Mesothelial cell of epicardium (in vitro differentiated cells): Measurements from ENCODE around the gene ZNF280B. TPM values are rescaled to one million over a fixed set of nuclear protein-coding genes. Genes with fewer than 3 reads are reported as not detected.

Experiments used
- DNase-seq, 2 experiments: peaks; one replicate each; pipeline ENCODE4 v3.0.0; 2021; ENCODE audit warnings: low spot score in 2 of 2; ENCODE audit not compliant: unreplicated experiment in 2 of 2
- H3K27ac Mint-ChIP-seq: 2 replicates; pipeline ENCODE4 v1.8.0; 2021; ENCODE audit warnings: mixed read lengths
- H3K27me3 Mint-ChIP-seq: 2 replicates; pipeline ENCODE4 v1.8.0; 2021; ENCODE audit warnings: low read depth, mixed read lengths
- H3K36me3 Mint-ChIP-seq: 2 replicates; pipeline ENCODE4 v1.8.0; 2021; ENCODE audit warnings: mixed read lengths
- H3K4me1 Mint-ChIP-seq: 2 replicates; pipeline ENCODE4 v1.8.0; 2021; ENCODE audit warnings: mixed read lengths
- H3K4me3 Mint-ChIP-seq: 2 replicates; pipeline ENCODE4 v1.8.0; 2021; ENCODE audit warnings: mild to moderate bottlenecking, moderate library complexity, mixed read lengths
- H3K9me3 Mint-ChIP-seq: 2 replicates; pipeline ENCODE4 v1.8.0; 2021; ENCODE audit warnings: mixed read lengths
- total RNA-seq: library from RNA; stranded (reverse); gene quantifications from 3 replicates; pipeline ENCODE4 v1.2.1, GENCODE V29; 2021
- TF ChIP-seq, protein P1 (sequence below): fragments of 200-600 bp; sonication (generic); IDR thresholded peaks from one replicate; pipeline ENCODE4 v1.5.0; 2021; ENCODE audit warnings: antibody characterized with exemption; ENCODE audit not compliant: unreplicated experiment

The ZNF280B gene
- total RNA-seq, 1 donor from 2014 or later: 6.4 TPM

DNA sequence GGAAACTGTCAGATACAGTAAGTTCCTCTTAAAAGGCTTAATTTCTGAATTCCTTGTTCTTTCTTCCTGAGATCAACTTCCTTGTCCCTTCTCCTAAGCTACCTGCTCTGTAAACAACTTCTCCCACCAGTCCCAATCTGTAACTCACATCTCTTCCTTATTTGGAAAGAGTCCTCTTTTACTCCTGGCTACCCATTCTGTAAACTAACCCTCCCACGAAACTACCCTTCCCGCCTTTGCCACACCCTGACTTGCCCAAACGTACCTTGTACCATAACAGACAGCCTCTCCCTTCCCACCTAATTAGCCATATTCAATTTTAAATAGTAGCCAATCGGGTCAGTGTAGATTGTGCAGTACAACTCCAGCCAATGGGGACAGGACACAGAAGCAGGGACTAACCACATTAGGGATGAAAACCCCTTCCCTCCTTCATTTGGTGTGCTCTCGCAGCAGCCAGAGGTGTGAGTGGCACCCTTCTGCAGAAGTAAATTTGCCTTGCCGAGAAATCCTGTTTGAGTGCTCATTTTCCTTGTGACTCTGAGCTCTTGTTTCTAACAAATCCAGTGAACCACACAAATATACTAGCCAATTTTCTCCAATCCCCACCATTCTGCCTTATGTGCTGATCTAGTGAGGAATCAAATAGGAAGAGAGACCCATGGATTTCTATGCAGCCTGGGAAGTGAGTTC lies 49.5 kb downstream of the ZNF280B start:
- H3K27ac Mint-ChIP-seq: no peak overlapping the region
- no peak for DNase-seq
- peaks cover 55% of the 10 kb centered on the region for H3K27me3 Mint-ChIP-seq
- no peaks in the 10 kb centered on the region for H3K4me1 Mint-ChIP-seq
- peaks cover 35% of the 10 kb centered on the region for H3K9me3 Mint-ChIP-seq
- peaks cover 2% of the 10 kb centered on the region for H3K36me3 Mint-ChIP-seq
- H3K4me3 Mint-ChIP-seq: no peak overlapping the region
- TF ChIP-seq, protein P1, sequence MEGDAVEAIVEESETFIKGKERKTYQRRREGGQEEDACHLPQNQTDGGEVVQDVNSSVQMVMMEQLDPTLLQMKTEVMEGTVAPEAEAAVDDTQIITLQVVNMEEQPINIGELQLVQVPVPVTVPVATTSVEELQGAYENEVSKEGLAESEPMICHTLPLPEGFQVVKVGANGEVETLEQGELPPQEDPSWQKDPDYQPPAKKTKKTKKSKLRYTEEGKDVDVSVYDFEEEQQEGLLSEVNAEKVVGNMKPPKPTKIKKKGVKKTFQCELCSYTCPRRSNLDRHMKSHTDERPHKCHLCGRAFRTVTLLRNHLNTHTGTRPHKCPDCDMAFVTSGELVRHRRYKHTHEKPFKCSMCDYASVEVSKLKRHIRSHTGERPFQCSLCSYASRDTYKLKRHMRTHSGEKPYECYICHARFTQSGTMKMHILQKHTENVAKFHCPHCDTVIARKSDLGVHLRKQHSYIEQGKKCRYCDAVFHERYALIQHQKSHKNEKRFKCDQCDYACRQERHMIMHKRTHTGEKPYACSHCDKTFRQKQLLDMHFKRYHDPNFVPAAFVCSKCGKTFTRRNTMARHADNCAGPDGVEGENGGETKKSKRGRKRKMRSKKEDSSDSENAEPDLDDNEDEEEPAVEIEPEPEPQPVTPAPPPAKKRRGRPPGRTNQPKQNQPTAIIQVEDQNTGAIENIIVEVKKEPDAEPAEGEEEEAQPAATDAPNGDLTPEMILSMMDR: no peak

DNA sequence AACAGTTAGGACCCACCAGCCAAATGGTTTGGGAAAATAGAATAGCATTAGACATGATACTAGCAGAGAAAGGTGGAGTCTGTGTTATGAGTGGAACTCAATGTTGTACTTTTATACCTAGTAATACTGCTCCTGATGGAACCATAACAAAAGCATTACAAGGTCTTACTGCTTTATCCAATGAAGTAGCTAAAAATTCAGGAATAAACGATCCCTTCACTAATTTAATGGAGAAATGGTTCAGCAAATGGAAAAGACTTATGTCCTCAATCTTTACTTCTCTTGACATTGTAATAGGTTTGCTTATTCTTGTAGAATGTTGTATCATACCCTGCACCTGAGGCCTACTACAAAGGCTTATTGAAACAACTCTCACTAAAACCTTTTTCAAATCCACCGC lies 50.2 kb downstream of the ZNF280B start:
- no peak overlapping the region for H3K27ac Mint-ChIP-seq
- H3K27me3 Mint-ChIP-seq: peaks cover 53% of the 10 kb centered on the region
- peaks cover 39% of the 10 kb centered on the region for H3K9me3 Mint-ChIP-seq
- TF ChIP-seq, protein P1: no peak
- no peak for DNase-seq
- peaks cover 2% of the 10 kb centered on the region for H3K36me3 Mint-ChIP-seq
- no peak overlapping the region for H3K4me3 Mint-ChIP-seq
- H3K4me1 Mint-ChIP-seq: no peaks in the 10 kb centered on the region

DNA sequence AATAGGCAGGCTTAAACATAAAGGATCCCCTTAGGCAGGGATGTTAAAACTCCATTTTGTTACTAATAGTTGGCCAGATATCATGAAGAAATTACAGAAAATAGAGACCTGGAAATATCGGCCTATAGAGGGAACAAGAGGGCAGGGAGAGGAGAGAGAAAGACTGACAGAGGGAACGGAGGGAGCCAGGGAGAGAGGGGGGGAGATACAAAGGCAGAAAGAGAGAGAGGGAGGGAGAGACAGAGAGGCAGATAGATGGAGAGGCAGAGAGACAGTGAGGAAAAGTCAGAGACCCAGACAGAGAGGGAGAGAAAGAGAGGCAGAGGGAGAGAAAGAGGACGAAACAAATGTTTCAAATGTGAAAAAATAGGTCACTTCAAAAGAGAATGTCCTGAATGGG lies 53.5 kb downstream of the ZNF280B start:
- Mint-ChIP-seq H3K27ac (no peak overlapping the region), H3K4me3 (no peak overlapping the region), H3K36me3 (peaks cover 2% of the 10 kb centered on the region), H3K9me3 (peaks cover 52% of the 10 kb centered on the region), H3K27me3 (peaks cover 58% of the 10 kb centered on the region), H3K4me1 (no peaks in the 10 kb centered on the region)
- DNase-seq: no peak
- TF ChIP-seq, protein P1: no peak

DNA sequence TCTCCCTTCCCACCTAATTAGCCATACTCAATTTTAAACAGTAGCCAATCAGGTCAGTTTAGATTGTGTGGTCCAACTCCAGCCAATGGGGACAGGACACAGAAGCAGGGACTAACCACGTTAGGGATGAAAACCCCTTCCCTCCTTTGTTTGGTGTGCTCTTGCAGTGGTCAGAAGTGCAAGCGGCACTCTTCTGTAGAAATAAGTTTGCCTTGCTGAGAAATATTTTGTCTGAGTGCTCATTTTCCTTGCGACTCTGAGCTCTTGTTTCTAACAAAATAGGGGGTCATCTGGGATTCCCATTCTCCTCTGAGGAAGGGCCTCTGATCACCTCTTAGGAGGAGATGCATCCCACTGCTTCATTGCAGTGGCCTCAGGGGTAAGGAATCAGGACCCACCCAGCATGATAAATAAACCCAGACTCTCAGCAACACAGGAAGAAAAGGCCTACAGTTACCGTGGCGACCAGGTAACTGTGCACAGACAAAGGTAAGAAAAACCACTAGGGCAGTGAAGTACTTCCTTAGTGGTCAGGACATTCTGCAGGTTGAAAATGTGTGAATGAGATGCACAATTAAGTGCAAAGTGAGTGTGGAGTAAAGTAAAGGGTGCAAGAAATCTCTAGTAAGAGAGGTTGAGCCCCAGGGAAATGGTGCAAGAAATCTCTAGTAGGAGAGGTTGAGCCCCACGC lies 55.4 kb downstream of the ZNF280B start:
- Mint-ChIP-seq H3K4me1 (no peaks in the 10 kb centered on the region), H3K4me3 (no peak overlapping the region), H3K36me3 (no peaks in the 10 kb centered on the region), H3K9me3 (peaks cover 35% of the 10 kb centered on the region), H3K27ac (no peak overlapping the region), H3K27me3 (peaks cover 72% of the 10 kb centered on the region)
- TF ChIP-seq, protein P1: no peak
- no peak for DNase-seq

DNA sequence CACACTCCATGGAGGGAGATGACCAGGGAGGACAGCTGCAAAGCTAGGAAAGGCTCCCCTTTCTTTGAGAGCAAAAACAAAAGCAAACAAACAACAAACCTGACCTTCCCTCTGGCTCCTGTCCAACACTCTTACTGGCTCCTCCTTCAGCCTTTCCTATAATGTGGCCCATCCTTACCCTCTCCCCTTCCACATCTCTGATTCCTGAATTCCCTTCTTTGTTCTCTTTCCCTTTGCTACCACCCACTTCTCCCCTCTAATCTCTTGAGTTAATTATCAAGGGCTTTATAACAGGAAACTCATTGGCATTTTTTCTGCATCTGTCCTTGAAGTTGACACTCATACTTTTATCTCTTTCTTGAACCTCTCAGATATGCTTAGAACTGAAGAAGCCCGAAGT lies 56.3 kb downstream of the ZNF280B start:
- Mint-ChIP-seq H3K4me1 (no peaks in the 10 kb centered on the region), H3K4me3 (no peak overlapping the region), H3K36me3 (no peaks in the 10 kb centered on the region), H3K27ac (no peak overlapping the region), H3K9me3 (peaks cover 27% of the 10 kb centered on the region), H3K27me3 (peaks cover 80% of the 10 kb centered on the region)
- DNase-seq: no peak
- TF ChIP-seq, protein P1: no peak
